Measurements from ENCODE around the gene CSAD. TPM values are rescaled to one million over a fixed set of nuclear protein-coding genes. Genes with fewer than 3 reads are reported as not detected.
"Not testable (repeated sequence)": the region's sequence is repeated elsewhere in the genome, so short reads cannot be mapped to it uniquely, and the experiment has no call there.

CSAD gene
- total RNA-seq, 4 donors from 2014 or later, result 29.1 to 142 (median 39.2) TPM

DNA sequence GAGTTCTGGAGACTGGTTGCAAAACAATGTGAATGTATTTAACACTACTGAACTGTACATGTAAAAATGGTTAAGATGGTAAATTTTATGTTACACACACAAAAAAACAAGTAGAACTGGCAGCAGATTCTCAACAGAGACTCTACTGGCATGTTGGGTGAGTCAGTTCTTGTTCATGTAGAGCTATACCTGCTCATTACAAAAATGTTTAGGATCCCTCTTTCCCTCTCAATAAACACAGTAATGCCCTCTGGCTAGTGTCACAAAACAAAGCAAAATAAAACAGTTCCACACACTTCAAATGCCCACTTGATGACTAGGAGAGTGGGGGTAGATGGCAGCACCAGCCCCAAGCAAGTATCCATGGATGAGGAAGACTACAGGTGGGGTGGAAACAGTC lies 13.9 kb downstream of the CSAD start:
- Histone ChIP-seq H3K9me3 (no peaks in the 10 kb centered on the region), H3K4me1 (peaks cover 0 to 5% (median 0%) of the 10 kb centered on the region in 4 donors), H3K27ac (no peak overlapping the region), H3K4me3 (no peak overlapping the region), H3K27me3 (no peaks in the 10 kb centered on the region), H3K36me3 (no peaks in the 10 kb centered on the region)
- DNase-seq, result no peak
- intact Hi-C loops (cut with DNase I; ENCODE audit: low total_unique reads), result no loop called here
- TF ChIP-seq POLR2AphosphoS5 (IDR thresholded peaks at IDR 0.05) (no peak), CTCF (IDR thresholded peaks at IDR 0.05) (no peak), POLR2A (IDR thresholded peaks at IDR 0.05) (no peak), EP300 (IDR thresholded peaks at IDR 0.05; ENCODE audit: low read depth) (no peak)
- in situ Hi-C loops (cut with MboI; ENCODE audit: low pct_ligation_motif_present in 1 of 4, low pct_unique_long_range_greater_than_20kb in 1 of 4, low sequenced_read_pairs in 3 of 4), result no loop called here

- in situ Hi-C loops (cut with MboI; ENCODE audit: low pct_ligation_motif_present in 1 of 4, low pct_unique_long_range_greater_than_20kb in 1 of 4, low sequenced_read_pairs in 3 of 4); intact Hi-C loops (cut with DNase I; ENCODE audit: low total_unique reads); H3K9me3 ChIP-seq; H3K36me3 ChIP-seq; H3K4me1 ChIP-seq; DNase-seq; H3K4me3 ChIP-seq; H3K27me3 ChIP-seq; H3K27ac ChIP-seq: not testable (repeated sequence)
- WGBS, 2 donors (ENCODE audit: low coverage in 1 of 2), result 86 to 100% methylated on average over 2 of the region's 2 CpGs
Observed at GRCh38 chr12:53163008-53163407, 17.7 kb downstream of the CSAD start.

DNA sequence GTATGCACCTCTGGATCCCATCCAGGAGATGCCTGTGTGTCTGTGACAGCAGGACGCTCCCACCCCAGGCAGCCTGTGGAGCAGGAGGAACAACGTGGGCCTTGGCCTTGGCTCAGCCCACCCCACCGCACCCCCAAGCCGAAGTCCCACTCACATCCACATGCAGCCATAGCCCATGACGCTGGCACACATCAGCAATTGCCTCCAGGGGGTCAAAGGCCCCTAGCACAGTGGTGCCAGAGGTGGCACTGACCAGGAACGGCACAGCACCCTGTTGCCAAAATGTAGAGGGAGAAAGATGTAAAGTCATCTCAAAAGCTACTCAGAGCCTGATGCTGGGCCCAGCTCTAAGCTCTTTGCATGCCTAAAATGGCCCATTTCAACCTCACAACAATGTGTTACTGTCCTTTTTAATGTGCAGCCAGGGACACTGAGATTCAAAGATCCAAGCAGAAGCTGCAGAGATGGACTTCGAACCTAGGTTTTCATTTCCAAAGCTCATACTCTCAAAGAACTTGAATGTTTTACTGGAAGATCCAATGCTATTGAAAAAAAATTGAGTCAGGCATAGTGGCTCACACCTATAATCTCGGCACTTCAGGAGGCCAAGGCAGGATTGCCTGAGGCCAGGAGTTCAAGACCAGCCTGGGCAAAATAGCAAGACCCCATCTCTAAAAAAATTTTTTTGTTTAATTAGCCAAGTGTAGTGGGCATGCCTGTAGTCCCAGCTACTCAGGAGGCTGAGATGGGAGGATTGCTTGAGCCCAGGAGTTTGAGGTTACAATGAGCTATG lies 19.4 kb downstream of the CSAD start:
- Histone ChIP-seq H3K9me3 (no peaks in the 10 kb centered on the region), H3K4me1 (peaks cover 0 to 3% (median 0%) of the 10 kb centered on the region in 4 donors), H3K27ac (no peak overlapping the region), H3K4me3 (no peak overlapping the region), H3K27me3 (no peaks in the 10 kb centered on the region), H3K36me3 (no peaks in the 10 kb centered on the region)
- in situ Hi-C loops (cut with MboI; ENCODE audit: low pct_ligation_motif_present in 1 of 4, low pct_unique_long_range_greater_than_20kb in 1 of 4, low sequenced_read_pairs in 3 of 4) (no loop called here), intact Hi-C loops (cut with DNase I; ENCODE audit: low total_unique reads) (no loop called here)
- 58 to 84% methylated on average over 2 to 8 of the region's 8 CpGs for WGBS, 2 donors (ENCODE audit: low coverage in 1 of 2)
- TF ChIP-seq EP300 (IDR thresholded peaks at IDR 0.05; ENCODE audit: low read depth) (no peak), POLR2A (IDR thresholded peaks at IDR 0.05) (no peak), POLR2AphosphoS5 (IDR thresholded peaks at IDR 0.05) (no peak), CTCF (IDR thresholded peaks at IDR 0.05) (no peak)
- DNase-seq, result no peak

- no peak overlapping the region for H3K27ac ChIP-seq
- WGBS, 2 donors (ENCODE audit: low coverage in 1 of 2), result 85% methylated on average over 2 of the region's 2 CpGs; no CpG with 5 or more reads in 1 of the 2 donors
- no peak for TF ChIP-seq POLR2AphosphoS5 (IDR thresholded peaks at IDR 0.05)
- TF ChIP-seq POLR2A (IDR thresholded peaks at IDR 0.05), result no peak
- no peak for TF ChIP-seq CTCF (IDR thresholded peaks at IDR 0.05)
- no peak for TF ChIP-seq EP300 (IDR thresholded peaks at IDR 0.05; ENCODE audit: low read depth)
- intact Hi-C loops (cut with DNase I; ENCODE audit: low total_unique reads), result no loop called here
- H3K4me1 ChIP-seq, result peaks cover 0 to 3% (median 0%) of the 10 kb centered on the region in 4 donors
- DNase-seq, result no peak
- in situ Hi-C loops (cut with MboI; ENCODE audit: low pct_ligation_motif_present in 1 of 4, low pct_unique_long_range_greater_than_20kb in 1 of 4, low sequenced_read_pairs in 3 of 4), result no loop called here
- H3K27me3 ChIP-seq, result no peaks in the 10 kb centered on the region
- no peaks in the 10 kb centered on the region for H3K9me3 ChIP-seq
- no peak overlapping the region for H3K4me3 ChIP-seq
- H3K36me3 ChIP-seq, result no peaks in the 10 kb centered on the region
Observed at GRCh38 chr12:53160673-53161072, 20.1 kb downstream of the CSAD start.
